ENCODE results near the gene CEP57L1.

DNA sequence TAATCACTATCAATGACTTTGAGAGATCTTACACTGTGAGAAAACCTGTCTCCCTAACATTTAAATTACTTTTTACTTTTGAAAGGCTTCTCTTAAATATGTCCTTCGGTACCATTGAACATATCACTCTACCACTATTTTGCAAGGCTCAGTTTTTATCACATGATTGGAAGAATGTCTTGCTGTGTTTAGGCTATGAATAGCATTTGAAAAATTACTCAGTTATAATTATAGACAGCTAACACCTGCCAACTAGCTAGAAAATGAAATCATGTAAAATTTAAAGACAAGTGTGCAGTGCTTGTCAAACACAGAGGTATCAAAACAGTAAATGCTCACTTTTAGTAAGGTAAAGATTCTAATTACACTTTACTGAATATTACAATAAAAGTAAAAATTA lies 11.7 kb upstream of the CEP57L1 start:
- TF ChIP-seq CTCF (IDR thresholded peaks at IDR 0.05; ENCODE audit: insufficient read depth, low read depth, low read length), result no peak
- no peak for TF ChIP-seq EZH2 (IDR thresholded peaks at IDR 0.05; ENCODE audit: insufficient read depth, low read length)
